Esophagus squamous epithelium (tissue), 5 donors: Measurements from ENCODE around the gene KCNAB2. TPM values are rescaled to one million over a fixed set of nuclear protein-coding genes. Genes with fewer than 3 reads are reported as not detected.

Experiments
- DNase-seq: peaks from one replicate; lab custom pipeline; 2025; lab: John Stamatoyannopoulos, UW
- H3K27ac ChIP-seq, 4 donors: fragments of 200-600 bp; sonication (generic); one replicate each; pipeline ENCODE4 v1.5.1; 2016 to 2019; ENCODE audit warnings: mild to moderate bottlenecking in 1 of 4
- H3K27me3 ChIP-seq, 4 donors: fragments of 200-600 bp; sonication (generic); 1 replicate in 3 of 4; 2 replicates in 1 of 4; pipeline versions ENCODE4 v1.5.1 to v1.6.0; 2017 to 2021; ENCODE audit warnings: antibody characterized with exemption in 1 of 4
- H3K36me3 ChIP-seq, 3 donors: fragments of 200-600 bp; sonication (generic); one replicate each; pipeline ENCODE4 v1.5.1; 2016 to 2019
- H3K4me1 ChIP-seq, 3 donors: fragments of 200-600 bp; sonication (generic); one replicate each; pipeline ENCODE4 v1.5.1; 2017 to 2019
- H3K4me3 ChIP-seq, 4 donors: fragments of 200-600 bp; sonication (generic); 1 replicate in 3 of 4; 2 replicates in 1 of 4; pipeline ENCODE4 v1.5.1; 2016 to 2019; ENCODE audit warnings: mild to moderate bottlenecking in 2 of 4, moderate library complexity in 1 of 4
- H3K9me3 ChIP-seq, 3 donors: fragments of 200-600 bp; sonication (generic); one replicate each; pipeline ENCODE4 v1.5.1; 2016 to 2019
- POLR2A ChIP-seq, 4 donors: fragments of 450-650 bp; IDR thresholded peaks; one replicate each; pipeline ENCODE4 v1.6.1; 2017; ENCODE audit warnings: antibody characterized with exemption in 4 of 4, mild to moderate bottlenecking in 4 of 4, moderate library complexity in 3 of 4
- WGBS, 2 donors: methylation state at CpG; one replicate each; pipeline ENCODE4 v1.1.5; 2018; 5-methylcytosine and 5-hydroxymethylcytosine counted together
- intact Hi-C: fragments of 100-400 bp; cut with DNase I; formaldehyde crosslinking; loops from one replicate; pipeline ENCODE4 v1.15.0; 2022
- total RNA-seq, 4 donors: library from RNA; depleted of rRNA; stranded (reverse); fragments of >200 nt; gene quantifications; one replicate each; pipeline ENCODE4 v1.1.0, GENCODE V29; 2016
- TF ChIP-seq, protein P1 (sequence below), 6 experiments: fragments of 450-650 bp in 4 of 6; fragments of 200-600 bp in 2 of 6; sonication (generic) in 2 of 6; IDR thresholded peaks; one replicate each; pipeline ENCODE4 v1.5.1; 2016 to 2019; ENCODE audit warnings: antibody characterized with exemption in 6 of 6, mild to moderate bottlenecking in 4 of 6, moderate library complexity in 4 of 6
- donor health status: DM: yes; HTN: yes; CAD: no.

KCNAB2 gene
- total RNA-seq, 4 donors from 2014 or later = 1.8 to 9.3 (median 3.9) TPM

DNA sequence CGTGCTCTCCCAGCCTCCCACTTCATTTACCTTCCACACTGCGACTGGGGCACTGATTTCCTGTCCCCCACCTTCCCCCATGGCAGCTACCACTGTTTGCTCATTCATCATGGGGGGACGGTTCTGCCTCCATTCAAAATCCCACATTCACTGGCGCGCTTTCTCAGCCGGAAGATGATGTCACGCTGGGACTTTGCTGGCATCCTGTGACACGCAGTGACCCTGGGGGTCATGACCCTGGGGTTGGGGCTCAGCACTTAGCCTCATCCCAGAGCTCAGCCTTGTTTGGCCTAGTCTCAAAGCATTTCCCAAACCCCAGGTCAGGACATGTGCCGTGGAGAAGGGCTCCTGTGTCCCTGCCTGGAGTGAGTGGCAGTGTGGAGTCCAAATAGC, 582 bp upstream of the KCNAB2 start:
- H3K27me3 ChIP-seq = peaks cover 0 to 6% (median 0%) of the 10 kb centered on the region in 4 donors
- no peak overlapping the region for H3K4me3 ChIP-seq
- TF ChIP-seq, protein P1, sequence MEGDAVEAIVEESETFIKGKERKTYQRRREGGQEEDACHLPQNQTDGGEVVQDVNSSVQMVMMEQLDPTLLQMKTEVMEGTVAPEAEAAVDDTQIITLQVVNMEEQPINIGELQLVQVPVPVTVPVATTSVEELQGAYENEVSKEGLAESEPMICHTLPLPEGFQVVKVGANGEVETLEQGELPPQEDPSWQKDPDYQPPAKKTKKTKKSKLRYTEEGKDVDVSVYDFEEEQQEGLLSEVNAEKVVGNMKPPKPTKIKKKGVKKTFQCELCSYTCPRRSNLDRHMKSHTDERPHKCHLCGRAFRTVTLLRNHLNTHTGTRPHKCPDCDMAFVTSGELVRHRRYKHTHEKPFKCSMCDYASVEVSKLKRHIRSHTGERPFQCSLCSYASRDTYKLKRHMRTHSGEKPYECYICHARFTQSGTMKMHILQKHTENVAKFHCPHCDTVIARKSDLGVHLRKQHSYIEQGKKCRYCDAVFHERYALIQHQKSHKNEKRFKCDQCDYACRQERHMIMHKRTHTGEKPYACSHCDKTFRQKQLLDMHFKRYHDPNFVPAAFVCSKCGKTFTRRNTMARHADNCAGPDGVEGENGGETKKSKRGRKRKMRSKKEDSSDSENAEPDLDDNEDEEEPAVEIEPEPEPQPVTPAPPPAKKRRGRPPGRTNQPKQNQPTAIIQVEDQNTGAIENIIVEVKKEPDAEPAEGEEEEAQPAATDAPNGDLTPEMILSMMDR (IDR thresholded peaks at IDR 0.05) = no peak
- no peak for TF ChIP-seq POLR2A (IDR thresholded peaks at IDR 0.05)
- H3K36me3 ChIP-seq = no peaks in the 10 kb centered on the region
- WGBS, 2 donors = 61 to 83% methylated on average over 4 to 5 of the region's 9 CpGs
- intact Hi-C loops = loop anchor here (10.0 kb wide), 1 partner anchor 200 kb away; the partner anchor contains the start of gene HES3
- no peaks in the 10 kb centered on the region for H3K4me1 ChIP-seq
- DNase-seq = no peak
- no peaks in the 10 kb centered on the region for H3K9me3 ChIP-seq
- no peak overlapping the region for H3K27ac ChIP-seq

DNA sequence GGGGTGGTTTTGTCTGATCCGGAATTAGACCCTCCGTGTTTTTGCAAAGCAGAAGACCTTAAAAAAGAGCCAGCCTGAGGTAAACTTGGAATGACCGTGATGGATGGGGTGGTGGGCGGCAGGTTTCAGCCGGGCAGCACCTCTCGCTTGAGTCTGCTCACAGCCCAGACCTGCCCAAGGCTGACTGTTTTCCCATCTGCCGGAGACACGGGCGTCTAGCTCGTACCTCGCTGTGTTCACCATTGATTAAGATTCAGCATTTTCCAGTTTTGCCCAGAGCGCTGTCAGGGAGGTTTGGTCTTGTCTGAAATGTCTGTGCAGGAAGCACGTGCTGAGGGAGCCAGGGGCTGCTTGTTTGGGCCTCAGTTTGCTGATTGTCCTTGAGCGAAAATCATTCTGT, 591 bp downstream of the KCNAB2 start:
- Histone ChIP-seq H3K9me3 (no peaks in the 10 kb centered on the region), H3K4me3 (no peak overlapping the region), H3K27ac (no peak overlapping the region), H3K36me3 (no peaks in the 10 kb centered on the region), H3K27me3 (peaks cover 0 to 5% (median 0%) of the 10 kb centered on the region in 4 donors), H3K4me1 (no peaks in the 10 kb centered on the region)
- intact Hi-C loops = loop anchor here (10.0 kb wide), 1 partner anchor 199 kb away; the partner anchor contains the start of gene HES3
- WGBS, 2 donors = 56 to 76% methylated on average over 6 to 14 of the region's 14 CpGs
- TF ChIP-seq POLR2A (IDR thresholded peaks at IDR 0.05) = no peak
- TF ChIP-seq, protein P1 (IDR thresholded peaks at IDR 0.05) = no peak
- no peak for DNase-seq

DNA sequence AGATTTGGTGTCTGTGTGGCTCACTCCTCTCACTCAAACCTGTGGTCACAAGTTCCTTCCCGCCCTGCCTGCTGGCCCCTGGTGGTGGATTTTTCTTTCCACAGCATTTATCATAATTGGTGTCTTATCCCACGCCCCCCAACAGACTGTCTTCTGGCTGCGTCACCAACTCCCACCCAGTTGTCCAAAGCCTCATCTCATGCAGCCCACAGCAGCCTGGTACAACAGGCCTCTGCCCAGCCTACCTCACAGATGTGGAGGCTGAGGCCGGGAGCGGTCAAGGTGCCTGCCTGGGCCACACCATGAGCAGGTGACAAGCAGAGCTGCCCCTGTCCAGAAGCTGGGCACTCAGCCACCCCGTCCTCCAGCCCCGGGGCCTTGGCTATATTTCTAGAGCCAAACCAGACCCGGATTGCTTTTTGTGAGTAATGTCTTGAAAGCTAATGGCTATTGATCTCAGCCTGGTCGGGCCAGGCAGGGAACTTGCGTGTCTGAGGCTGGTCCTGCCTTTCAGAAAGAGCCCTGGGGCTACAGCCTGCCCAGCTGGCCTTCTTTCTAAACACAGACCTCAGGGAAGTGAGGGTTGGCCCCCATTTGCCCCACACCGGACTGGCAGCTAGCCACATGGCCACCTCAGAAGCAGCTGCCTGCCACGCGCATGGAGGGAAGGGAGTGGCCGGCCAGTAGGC, 2.6 kb downstream of the KCNAB2 start:
- no peak for DNase-seq
- no peaks in the 10 kb centered on the region for H3K9me3 ChIP-seq
- 64 to 84% methylated on average over 3 to 11 of the region's 14 CpGs for WGBS, 2 donors
- TF ChIP-seq, protein P1 (IDR thresholded peaks at IDR 0.05) = no peak
- TF ChIP-seq POLR2A (IDR thresholded peaks at IDR 0.05) = no peak
- H3K4me1 ChIP-seq = peaks cover 0 to 8% (median 0%) of the 10 kb centered on the region in 3 donors
- no peaks in the 10 kb centered on the region for H3K36me3 ChIP-seq
- H3K27ac ChIP-seq = no peak overlapping the region
- intact Hi-C loops = loop anchor here (10.0 kb wide), 1 partner anchor 196 kb away; the partner anchor contains the start of gene HES3
- H3K4me3 ChIP-seq = no peak overlapping the region
- H3K27me3 ChIP-seq = peaks cover 0 to 5% (median 0%) of the 10 kb centered on the region in 4 donors

DNA sequence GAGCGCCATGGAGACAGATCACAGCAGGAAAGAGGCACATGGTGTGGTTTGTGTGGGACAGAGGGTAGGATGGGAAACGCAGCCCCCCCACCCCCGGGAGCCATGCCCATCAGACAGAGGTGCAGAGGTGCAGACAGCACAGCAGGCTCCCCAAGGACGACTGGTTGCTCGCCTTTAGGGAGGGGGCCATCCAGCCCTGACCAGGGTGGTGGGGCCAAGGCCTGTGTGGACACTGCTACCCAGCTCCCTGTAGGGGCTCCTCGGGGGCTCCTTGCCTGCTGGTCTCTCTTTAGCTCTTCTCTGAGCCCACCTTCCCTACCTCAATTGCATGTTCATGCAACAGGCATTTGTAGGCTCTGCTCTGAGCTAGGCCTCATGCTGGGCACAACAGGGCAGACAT, 3.7 kb downstream of the KCNAB2 start:
- 50 to 86% methylated on average over 2 to 6 of the region's 6 CpGs for WGBS, 2 donors
- Histone ChIP-seq H3K27me3 (peaks cover 0 to 5% (median 0%) of the 10 kb centered on the region in 4 donors), H3K4me1 (peaks cover 0 to 9% (median 0%) of the 10 kb centered on the region in 3 donors), H3K27ac (no peak overlapping the region), H3K9me3 (no peaks in the 10 kb centered on the region), H3K36me3 (no peaks in the 10 kb centered on the region), H3K4me3 (no peak overlapping the region)
- intact Hi-C loops = loop anchor here (10.0 kb wide), 1 partner anchor 195 kb away; the partner anchor contains the start of gene HES3
- TF ChIP-seq, protein P1 (IDR thresholded peaks at IDR 0.05) = no peak
- no peak for TF ChIP-seq POLR2A (IDR thresholded peaks at IDR 0.05)
- DNase-seq = no peak

DNA sequence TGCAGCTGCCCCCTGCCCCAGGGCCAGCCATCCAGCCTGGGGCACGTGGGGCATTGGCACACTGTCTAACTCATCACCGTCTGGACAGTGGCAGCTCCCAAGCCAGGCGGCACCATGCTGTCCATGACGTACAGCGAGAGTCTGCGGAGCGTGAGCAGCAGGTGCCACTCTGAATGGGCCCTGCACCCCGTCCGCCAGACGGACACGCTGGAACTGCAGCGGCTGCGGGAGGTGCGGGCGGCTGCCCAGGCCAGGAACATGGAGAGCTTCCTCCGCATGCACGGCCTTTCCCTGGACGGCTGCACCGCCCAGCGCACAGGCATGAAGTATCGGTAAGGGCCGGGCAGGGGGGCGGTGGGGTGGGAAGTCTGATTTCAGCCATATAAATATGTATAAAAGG, 5.7 kb downstream of the KCNAB2 start:
- WGBS, 2 donors = 94 to 95% methylated on average over 4 to 18 of the region's 23 CpGs
- intact Hi-C loops = loop anchor here (10.0 kb wide), 1 partner anchor 293 kb away; no protein-coding TSS in a partner anchor
- no peak for TF ChIP-seq POLR2A (IDR thresholded peaks at IDR 0.05)
- TF ChIP-seq, protein P1 (IDR thresholded peaks at IDR 0.05) = no peak
- DNase-seq = no peak
- Histone ChIP-seq H3K9me3 (no peaks in the 10 kb centered on the region), H3K27me3 (peaks cover 0 to 5% (median 0%) of the 10 kb centered on the region in 4 donors), H3K36me3 (no peaks in the 10 kb centered on the region), H3K4me1 (peaks cover 0 to 9% (median 0%) of the 10 kb centered on the region in 3 donors), H3K4me3 (no peak overlapping the region), H3K27ac (no peak overlapping the region)
